Bronchial epithelial cell (primary cell): ENCODE results near the gene TMEM95. TPM values are rescaled to one million over a fixed set of nuclear protein-coding genes. Genes with fewer than 3 reads are reported as not detected.

ENCODE experiments used
- DNase-seq: peaks from one replicate; pipeline ENCODE4 v3.0.0-alpha.2; 2010; ENCODE audit warnings: low read depth
- FAIRE-seq: peaks from 2 replicates; lab custom pipeline; 2011; peaks lifted over from hg19 to GRCh38; lab: Jason Lieb, UNC
- H3K27me3 ChIP-seq: 2 replicates; pipeline ENCODE4 v1.5.1; 2011; ENCODE audit warnings: low read length; ENCODE audit not compliant: control insufficient read depth, insufficient read depth
- H3K36me3 ChIP-seq: 2 replicates; pipeline ENCODE4 v1.5.1; 2011; ENCODE audit warnings: low read length; ENCODE audit not compliant: control insufficient read depth, insufficient read depth
- H3K4me3 ChIP-seq: 2 replicates; pipeline ENCODE4 v1.5.1; 2011; ENCODE audit warnings: mild to moderate bottlenecking, low read depth, low read length, control low read depth
- CTCF ChIP-seq: IDR thresholded peaks from 2 replicates; pipeline ENCODE4 v1.5.1; 2011; ENCODE audit warnings: mild to moderate bottlenecking, moderate library complexity, low read length, control low read depth, inconsistent platforms; ENCODE audit not compliant: insufficient read depth, severe bottlenecking
- total RNA-seq: library from RNA; depleted of rRNA; stranded (reverse); fragments of >200 nt; gene quantifications from 2 replicates; pipeline ENCODE4 v1.2.1, GENCODE V29; 2014

TMEM95 gene
- total RNA-seq, 1 donor from 2014 or later: not detected

GRCh38 chr17:7383742-7384488, 29.0 kb downstream of the TMEM95 start:
- peaks cover 25% of the 10 kb centered on the region for H3K36me3 ChIP-seq
- no peaks in the 10 kb centered on the region for H3K27me3 ChIP-seq
- no peak for DNase-seq
- TF ChIP-seq CTCF: no peak
- no peak overlapping the region for H3K4me3 ChIP-seq
- FAIRE-seq: no peak

GRCh38 chr17:7384489-7385081, 29.6 kb downstream of the TMEM95 start:
- Histone ChIP-seq H3K36me3 (peaks cover 29% of the 10 kb centered on the region), H3K4me3 (no peak overlapping the region), H3K27me3 (no peaks in the 10 kb centered on the region)
- TF ChIP-seq CTCF: no peak
- DNase-seq (no peak), FAIRE-seq (no peak)

GRCh38 chr17:7388856-7389255, 33.9 kb downstream of the TMEM95 start:
- no peak for TF ChIP-seq CTCF
- FAIRE-seq (peak; percentile 52), DNase-seq (no peak)
- H3K36me3 ChIP-seq: peaks cover 41% of the 10 kb centered on the region
- H3K27me3 ChIP-seq: no peaks in the 10 kb centered on the region
- H3K4me3 ChIP-seq: no peak overlapping the region

- Histone ChIP-seq H3K36me3 (peaks cover 38% of the 10 kb centered on the region), H3K4me3 (no peak overlapping the region), H3K27me3 (no peaks in the 10 kb centered on the region)
- TF ChIP-seq CTCF: no peak
- FAIRE-seq: no peak
- no peak for DNase-seq
Observed at GRCh38 chr17:7389924-7390910, 35.3 kb downstream of the TMEM95 start.

GRCh38 chr17:7391307-7391706, 36.4 kb downstream of the TMEM95 start:
- DNase-seq: no peak
- no peak for TF ChIP-seq CTCF
- no peak for FAIRE-seq
- Histone ChIP-seq H3K27me3 (no peaks in the 10 kb centered on the region), H3K36me3 (peaks cover 38% of the 10 kb centered on the region), H3K4me3 (no peak overlapping the region)
